Measurements from ENCODE around the gene PPP1R7.

The PPP1R7 gene

DNA sequence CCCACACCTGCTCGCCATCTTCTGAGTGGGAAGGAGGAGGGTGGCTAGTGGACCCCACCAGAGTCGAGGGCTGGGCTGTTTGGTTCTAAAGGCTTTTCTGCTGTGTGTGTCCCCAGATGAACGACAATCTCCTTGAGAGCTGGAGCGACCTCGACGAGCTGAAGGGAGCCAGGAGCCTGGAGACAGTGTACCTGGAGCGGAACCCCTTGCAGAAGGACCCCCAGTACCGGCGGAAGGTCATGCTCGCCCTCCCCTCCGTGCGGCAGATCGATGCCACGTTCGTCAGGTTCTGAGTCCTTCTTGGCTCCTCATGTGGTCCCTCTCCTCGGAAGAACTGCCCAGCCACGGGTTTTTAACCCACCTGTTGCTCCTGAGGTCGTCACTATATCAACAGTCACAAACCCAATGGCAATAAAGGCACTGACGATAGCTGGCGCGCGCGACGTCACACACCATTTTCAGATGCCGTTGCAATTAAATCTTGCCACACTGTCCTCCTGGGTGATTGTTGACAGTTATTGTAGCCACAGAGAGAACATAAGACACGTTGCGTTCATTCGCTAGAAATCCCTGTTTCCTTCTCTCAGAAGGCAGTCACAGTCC lies 32.4 kb downstream of the PPP1R7 start:
- no peak for DNase-seq
- Histone ChIP-seq H3K36me3 (peaks cover 14% of the 10 kb centered on the region), H3K4me3 (ENCODE audit: low read depth, low read length) (no peak overlapping the region), H3K27ac (no peak overlapping the region), H3K9me3 (ENCODE audit: severe bottlenecking) (no peaks in the 10 kb centered on the region), H3K27me3 (ENCODE audit: insufficient read depth, low read depth, severe bottlenecking) (no peaks in the 10 kb centered on the region)
- TF ChIP-seq CTCF (IDR thresholded peaks at IDR 0.05; ENCODE audit: low read depth, low read length): no peak

DNA sequence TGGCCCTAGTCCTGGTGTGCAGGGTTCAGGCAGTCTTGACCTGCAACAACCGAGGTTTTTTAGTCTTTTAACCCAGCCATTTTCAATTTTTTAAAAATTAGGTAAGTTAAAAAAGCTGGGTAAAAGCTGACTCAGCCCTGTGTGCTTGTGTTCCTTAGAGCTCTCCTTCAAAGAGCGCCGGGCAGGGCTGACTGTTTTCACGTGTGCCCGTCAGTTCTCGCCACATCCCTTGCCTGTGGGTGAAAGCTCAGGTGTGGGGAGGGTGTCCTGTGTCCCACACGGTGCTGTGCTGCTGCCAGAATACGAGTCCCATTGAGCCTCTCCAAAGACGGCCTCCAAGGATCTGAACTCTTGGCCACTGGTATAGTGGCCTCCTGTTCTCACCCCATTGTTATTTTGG lies 33.0 kb downstream of the PPP1R7 start:
- DNase-seq: no peak
- Histone ChIP-seq H3K36me3 (peaks cover 14% of the 10 kb centered on the region), H3K27me3 (ENCODE audit: insufficient read depth, low read depth, severe bottlenecking) (no peaks in the 10 kb centered on the region), H3K4me3 (ENCODE audit: low read depth, low read length) (no peak overlapping the region), H3K9me3 (ENCODE audit: severe bottlenecking) (no peaks in the 10 kb centered on the region), H3K27ac (no peak overlapping the region)
- no peak for TF ChIP-seq CTCF (IDR thresholded peaks at IDR 0.05; ENCODE audit: low read depth, low read length)

GRCh38 chr2:241184901-241185300 lies 34.6 kb downstream of the PPP1R7 start:
- no peak overlapping the region for H3K27ac ChIP-seq
- H3K4me3 ChIP-seq (ENCODE audit: low read depth, low read length): no peak overlapping the region
- H3K27me3 ChIP-seq (ENCODE audit: insufficient read depth, low read depth, severe bottlenecking): no peaks in the 10 kb centered on the region
- no peak for TF ChIP-seq CTCF (IDR thresholded peaks at IDR 0.05; ENCODE audit: low read depth, low read length)
- peaks cover 14% of the 10 kb centered on the region for H3K36me3 ChIP-seq
- no peak for DNase-seq
- no peaks in the 10 kb centered on the region for H3K9me3 ChIP-seq (ENCODE audit: severe bottlenecking)

DNA sequence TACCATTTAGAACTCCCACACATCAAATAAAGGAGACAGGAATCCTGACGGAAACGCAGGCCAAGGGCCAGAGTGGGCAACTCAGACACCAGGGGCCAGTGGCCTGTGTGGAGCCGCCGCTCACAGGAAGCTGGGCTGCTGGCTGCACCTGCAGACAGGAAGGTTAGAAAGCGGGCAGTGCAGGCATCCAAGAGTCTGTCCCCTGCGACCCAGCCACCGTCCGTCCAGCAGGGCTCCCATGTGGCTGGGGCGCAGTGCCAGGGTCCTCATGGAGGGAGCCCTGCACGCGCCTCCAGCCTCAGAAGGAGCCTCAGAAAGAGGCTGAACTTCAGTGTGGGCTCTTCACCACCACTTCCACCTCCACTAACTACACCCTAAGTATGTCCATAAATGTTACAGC lies 35.7 kb downstream of the PPP1R7 start:
- Histone ChIP-seq H3K27ac (no peak overlapping the region), H3K4me3 (ENCODE audit: low read depth, low read length) (no peak overlapping the region), H3K36me3 (peaks cover 14% of the 10 kb centered on the region), H3K27me3 (ENCODE audit: insufficient read depth, low read depth, severe bottlenecking) (no peaks in the 10 kb centered on the region), H3K9me3 (ENCODE audit: severe bottlenecking) (no peaks in the 10 kb centered on the region)
- TF ChIP-seq CTCF (IDR thresholded peaks at IDR 0.05; ENCODE audit: low read depth, low read length): no peak
- no peak for DNase-seq

DNA sequence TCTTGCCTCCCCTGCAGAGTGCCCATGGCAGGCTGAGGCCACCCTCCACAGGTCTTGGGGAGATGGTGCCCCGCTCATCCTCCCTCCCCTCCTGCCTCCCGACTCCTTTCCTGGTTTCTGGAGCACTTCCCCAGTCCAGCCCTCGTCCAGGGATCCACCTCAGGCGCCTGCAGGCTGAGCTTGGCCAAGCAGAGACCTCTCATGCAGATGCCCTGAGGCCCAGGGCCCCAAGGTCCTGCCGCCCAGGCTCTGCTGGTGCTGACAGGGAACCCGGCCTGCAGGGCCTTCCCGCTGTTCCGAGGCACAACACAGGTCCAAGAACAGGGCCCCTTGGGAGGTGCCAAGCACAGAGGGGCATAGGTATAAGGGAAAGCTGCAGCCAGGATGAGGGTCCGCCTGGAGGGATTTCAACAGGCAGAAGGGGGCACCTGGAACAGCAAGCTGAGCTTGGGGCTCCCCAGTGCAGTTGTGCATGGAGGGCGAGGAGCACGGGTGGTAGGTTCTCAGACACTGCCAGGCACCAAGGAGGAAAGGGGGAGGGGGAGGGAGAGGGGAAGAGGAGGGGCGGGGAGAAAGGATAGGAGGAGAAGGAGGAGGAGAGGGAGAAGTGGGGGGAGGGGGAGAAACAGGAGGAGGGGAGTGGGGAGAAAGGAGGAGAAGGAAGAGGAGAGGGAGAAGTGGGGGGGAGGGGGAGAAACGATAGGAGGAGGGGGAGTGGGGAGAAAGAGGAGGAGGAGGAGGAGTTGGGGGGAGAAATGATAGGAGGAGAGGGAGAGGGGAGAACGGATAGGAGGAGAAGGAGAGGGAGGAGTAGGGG lies 37.0 kb downstream of the PPP1R7 start:
- H3K36me3 ChIP-seq: peaks cover 11% of the 10 kb centered on the region
- no peak overlapping the region for H3K27ac ChIP-seq
- no peaks in the 10 kb centered on the region for H3K9me3 ChIP-seq (ENCODE audit: severe bottlenecking)
- TF ChIP-seq CTCF (IDR thresholded peaks at IDR 0.05; ENCODE audit: low read depth, low read length): no peak
- H3K4me3 ChIP-seq (ENCODE audit: low read depth, low read length): no peak overlapping the region
- no peak for DNase-seq
- no peaks in the 10 kb centered on the region for H3K27me3 ChIP-seq (ENCODE audit: insufficient read depth, low read depth, severe bottlenecking)

Data from WERI-Rb-1 (cell line).